ENCODE results near the gene WDR81.
"Not testable (repeated sequence)": the region's sequence is repeated elsewhere in the genome, so short reads cannot be mapped to it uniquely, and the experiment has no call there.

Gene WDR81

GRCh38 chr17:1755827-1756262 lies 31.3 kb downstream of the WDR81 start:
- DNase-seq = no peak

- DNase-seq = no peak
Measured at GRCh38 chr17:1758807-1759206, 34.3 kb downstream of the WDR81 start.

- no peak for DNase-seq
Measured at GRCh38 chr17:1759529-1759928, 35.0 kb downstream of the WDR81 start.

- no peak for DNase-seq
Measured at GRCh38 chr17:1762233-1762900, 37.9 kb downstream of the WDR81 start.

- DNase-seq = no peak
Measured at GRCh38 chr17:1762901-1763898, 38.7 kb downstream of the WDR81 start.

GRCh38 chr17:1764284-1764683 lies 39.8 kb downstream of the WDR81 start:
- DNase-seq = no peak

DNA sequence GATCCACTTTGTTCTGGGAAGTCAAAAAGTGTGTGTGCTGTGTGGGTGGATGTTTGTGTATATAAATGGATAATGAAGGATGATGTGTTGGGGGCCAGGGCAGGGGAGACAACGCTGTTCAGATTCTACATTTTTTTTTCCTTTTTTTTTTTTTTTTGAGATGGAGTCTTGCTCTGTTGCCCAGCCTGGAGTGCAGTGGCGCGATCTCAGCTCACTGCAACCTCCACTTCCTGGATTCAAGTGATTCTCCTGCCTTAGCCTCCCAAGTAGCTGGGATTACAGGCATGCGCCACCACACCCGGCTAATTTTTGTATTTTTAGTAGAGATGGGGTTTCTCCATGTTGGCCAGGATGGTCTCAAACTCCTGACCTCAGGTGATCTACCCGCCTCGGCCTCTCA lies 40.2 kb downstream of the WDR81 start:
- DNase-seq = not testable (repeated sequence)

DNA sequence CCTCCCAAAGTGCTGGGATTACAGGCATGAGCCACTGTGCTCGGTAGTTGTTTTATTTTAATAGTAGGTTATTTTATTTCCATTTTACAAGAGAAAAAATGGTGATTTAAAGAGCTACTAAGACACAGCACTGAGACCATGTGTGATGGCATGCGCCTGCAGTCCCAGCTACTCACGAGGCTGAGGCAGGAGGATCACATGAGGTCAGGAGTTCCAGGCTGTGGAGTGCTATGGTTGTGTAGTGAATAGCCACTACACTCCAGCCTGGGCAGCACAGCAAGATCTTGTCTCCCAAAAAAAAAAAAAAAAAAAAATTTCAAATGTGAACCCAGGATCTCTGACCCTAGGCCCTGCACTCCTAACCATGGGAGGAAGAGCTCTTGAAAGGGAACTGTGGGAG lies 41.1 kb downstream of the WDR81 start:
- DNase-seq = no peak

GRCh38 chr17:1766382-1767135 lies 42.1 kb downstream of the WDR81 start:
- DNase-seq = no peak

DNA sequence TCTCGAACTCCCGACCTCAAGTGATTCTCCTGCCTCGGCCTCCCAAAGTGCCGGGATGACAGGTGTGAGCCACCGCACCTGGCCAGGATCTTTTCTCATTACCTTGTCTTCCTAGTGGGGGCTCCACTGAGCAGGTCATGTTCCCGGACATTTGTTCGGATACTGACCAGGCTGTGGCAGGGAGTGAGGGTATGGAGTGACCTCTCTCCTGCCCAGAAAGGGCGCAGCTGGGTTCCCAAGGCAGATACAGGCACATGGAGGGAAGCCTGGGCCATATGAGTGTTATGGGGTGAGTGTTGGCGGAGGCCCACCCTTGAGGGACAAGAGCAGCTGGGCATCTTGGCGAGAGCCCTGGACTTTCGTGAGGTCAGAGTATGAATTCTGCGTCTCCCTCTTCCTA lies 42.9 kb downstream of the WDR81 start:
- DNase-seq = no peak

DNA sequence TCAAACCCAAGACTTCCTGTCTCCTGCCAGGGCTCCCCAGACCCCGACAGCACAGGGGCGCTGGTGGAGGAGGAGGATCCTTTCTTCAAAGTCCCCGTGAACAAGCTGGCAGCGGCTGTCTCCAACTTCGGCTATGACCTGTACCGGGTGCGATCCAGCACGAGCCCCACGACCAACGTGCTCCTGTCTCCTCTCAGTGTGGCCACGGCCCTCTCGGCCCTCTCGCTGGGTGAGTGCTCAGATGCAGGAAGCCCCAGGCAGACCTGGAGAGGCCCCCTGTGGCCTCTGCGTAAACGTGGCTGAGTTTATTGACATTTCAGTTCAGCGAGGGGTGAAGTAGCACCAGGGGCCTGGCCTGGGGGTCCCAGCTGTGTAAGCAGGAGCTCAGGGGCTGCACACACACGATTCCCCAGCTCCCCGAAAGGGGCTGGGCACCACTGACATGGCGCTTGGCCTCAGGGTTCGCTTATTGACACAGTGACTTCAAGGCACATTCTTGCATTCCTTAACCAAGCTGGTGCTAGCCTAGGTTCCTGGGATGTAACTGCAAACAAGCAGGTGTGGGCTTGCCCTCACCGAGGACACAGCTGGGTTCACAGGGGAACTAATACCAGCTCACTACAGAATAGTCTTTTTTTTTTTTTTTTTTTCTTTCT lies 45.4 kb downstream of the WDR81 start:
- no peak for DNase-seq

- DNase-seq = peak; percentile 5
Measured at GRCh38 chr17:1773000-1773695, 48.6 kb downstream of the WDR81 start.

DNA sequence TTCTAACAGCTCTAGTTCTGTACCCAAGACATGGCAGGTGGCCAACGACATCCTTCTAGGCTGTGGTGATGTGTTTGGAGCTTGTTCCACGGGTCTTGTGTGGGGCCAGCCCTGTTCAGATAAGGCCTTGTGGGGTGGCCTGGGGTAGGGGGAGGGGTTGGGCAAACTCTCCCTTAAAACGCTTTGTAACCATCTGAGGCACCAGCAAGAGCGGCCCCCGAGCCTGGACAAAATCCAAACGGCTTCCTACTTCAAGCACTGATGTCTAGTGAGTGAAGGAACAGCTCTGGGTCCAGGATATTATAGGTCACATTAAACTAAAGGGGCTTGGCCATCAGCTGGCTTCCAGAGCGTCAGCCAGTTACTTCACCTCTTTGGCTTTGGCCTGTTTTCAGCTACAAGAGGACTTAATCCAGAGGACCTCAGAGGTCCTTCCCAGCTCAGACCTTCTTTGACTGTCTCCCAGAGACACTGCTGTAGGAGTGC lies 49.2 kb downstream of the WDR81 start:
- DNase-seq = no peak

GRCh38 chr17:1774390-1775176 lies 50.1 kb downstream of the WDR81 start:
- no peak for DNase-seq

- DNase-seq = no peak
Measured at GRCh38 chr17:1776328-1776727, 51.8 kb downstream of the WDR81 start.

GRCh38 chr17:1776857-1777256 lies 52.4 kb downstream of the WDR81 start:
- DNase-seq = no peak

DNA sequence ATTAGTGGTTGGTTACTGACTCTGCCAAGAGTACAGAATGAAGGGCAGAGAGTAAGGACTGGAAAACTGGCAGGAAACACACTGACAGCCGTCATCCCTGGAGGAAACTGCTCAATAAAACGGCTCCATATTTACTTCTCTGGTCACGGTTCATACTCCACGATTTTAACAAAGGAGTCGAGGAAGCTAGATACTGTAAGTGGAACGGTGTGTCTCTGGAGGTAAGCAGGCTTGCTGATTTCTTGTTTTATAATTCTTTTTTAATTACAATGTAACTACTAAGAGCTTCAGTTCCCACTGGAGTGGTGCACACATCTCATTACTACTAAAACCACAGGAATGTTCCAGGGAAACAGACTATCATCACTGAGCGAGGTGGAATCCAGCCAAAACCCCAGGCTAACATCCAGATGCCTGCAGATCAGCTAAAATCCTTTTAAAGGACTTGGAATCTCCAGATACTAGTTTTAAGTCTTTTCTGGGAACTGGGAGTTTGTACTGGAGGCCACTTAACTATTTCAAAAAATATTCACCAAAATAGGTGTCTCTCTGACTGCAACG lies 55.1 kb downstream of the WDR81 start:
- peak; percentile 90 for DNase-seq

DNA sequence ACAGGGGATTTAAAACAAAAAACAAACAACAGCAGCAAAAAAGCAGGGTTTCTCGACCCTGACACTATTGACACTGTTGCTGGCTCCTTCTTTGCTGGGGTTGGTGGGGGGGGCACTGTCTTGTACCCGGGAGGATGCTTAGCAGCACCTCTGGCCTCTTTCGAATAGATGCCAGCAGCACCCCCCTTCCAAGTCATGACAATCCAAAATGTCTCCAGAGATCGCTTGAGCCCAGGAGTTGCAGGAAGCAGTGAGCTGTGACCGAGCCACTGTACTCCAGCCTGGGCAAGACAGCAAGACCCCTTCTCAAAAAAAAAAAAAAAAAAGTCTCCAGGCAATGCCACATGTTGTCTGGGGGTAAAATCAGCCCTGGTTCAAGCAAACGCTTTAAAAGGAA lies 57.7 kb downstream of the WDR81 start:
- DNase-seq = no peak

- peak; percentile 39 for DNase-seq
Measured at GRCh38 chr17:1783271-1783670, 58.8 kb downstream of the WDR81 start.

- DNase-seq = peak; percentile 61
Measured at GRCh38 chr17:1783834-1784611, 59.5 kb downstream of the WDR81 start.

Data from kidney glomerular epithelial cell (primary cell).